Mucosa of gallbladder (tissue), 1 donor: ENCODE results near the gene SERPING1. TPM values are rescaled to one million over a fixed set of nuclear protein-coding genes. Genes with fewer than 3 reads are reported as not detected.
A peak's percentile ranks its signal among the peaks of the same experiment; 100 is the strongest.

ENCODE experiments used
- DNase-seq: peaks from one replicate; pipeline ENCODE4 v3.0.0-alpha.2; 2020; ENCODE audit warnings: low spot score
- total RNA-seq: library from RNA; stranded (reverse); gene quantifications from one replicate; pipeline ENCODE4 v1.2.1, GENCODE V29; 2021
- donor health status: DM: no; HTN: no; CAD: no.

SERPING1 gene
- total RNA-seq, 1 donor from 2014 or later, result 614 TPM

GRCh38 chr11:57652662-57653061 lies 55.2 kb downstream of the SERPING1 start:
- DNase-seq, result no peak

GRCh38 chr11:57653163-57653562 lies 55.7 kb downstream of the SERPING1 start:
- no peak for DNase-seq

- DNase-seq, result no peak
These were observed 59.4 kb downstream of the SERPING1 start for GRCh38 chr11:57656885-57657193.

- peak; percentile 100 for DNase-seq
These were observed 59.9 kb downstream of the SERPING1 start, which contains the start of gene CLP1 for GRCh38 chr11:57657194-57658022. Gene CLP1, plus strand, starts transcription at chr11:57657762. Its CDS starts 1,715 bp downstream, at chr11:57659477.

GRCh38 chr11:57658023-57658361 lies 60.5 kb downstream of the SERPING1 start:
- no peak for DNase-seq

GRCh38 chr11:57659669-57660068 lies 62.2 kb downstream of the SERPING1 start:
- no peak for DNase-seq

- no peak for DNase-seq
These were observed 65.4 kb downstream of the SERPING1 start for GRCh38 chr11:57662893-57663292.

- no peak for DNase-seq
These were observed 66.5 kb downstream of the SERPING1 start for GRCh38 chr11:57663975-57664374.

Other genes starting within 250 kb of the SERPING1 start
- not detected for gene PRG3, start 216.5 kb upstream of the SERPING1 start, total RNA-seq
- 0.26 TPM for gene PRG2, start 207.0 kb upstream of the SERPING1 start, total RNA-seq
- gene SLC43A3, start 170.6 kb upstream of the SERPING1 start, total RNA-seq, result 39.5 TPM
- 19.2 TPM for gene RTN4RL2, start 137.2 kb upstream of the SERPING1 start, total RNA-seq
- 89.5 TPM for gene SLC43A1, start 82.0 kb upstream of the SERPING1 start, total RNA-seq
- gene TIMM10, start 66.9 kb upstream of the SERPING1 start, total RNA-seq, result 31.2 TPM
- not detected for gene SMTNL1, start 60.1 kb upstream of the SERPING1 start, total RNA-seq
- gene UBE2L6, start 30.0 kb upstream of the SERPING1 start, total RNA-seq, result 71.9 TPM
- 1.9 TPM for gene YPEL4, start 52.2 kb downstream of the SERPING1 start, total RNA-seq
- gene CLP1, start 60.1 kb downstream of the SERPING1 start, total RNA-seq, result 10.3 TPM
- gene ZDHHC5, start 70.4 kb downstream of the SERPING1 start, total RNA-seq, result 60.7 TPM
- 15.6 TPM for gene MED19, start 114.5 kb downstream of the SERPING1 start, total RNA-seq
- 72.3 TPM for gene TMX2, start 114.9 kb downstream of the SERPING1 start, total RNA-seq
- 120 TPM for gene SELENOH, start 143.8 kb downstream of the SERPING1 start, total RNA-seq
- not detected for gene BTBD18, start 154.1 kb downstream of the SERPING1 start, total RNA-seq
- gene CTNND1, start 164.1 kb downstream of the SERPING1 start, total RNA-seq, result 238 TPM